ENCODE measurements around the gene ZSCAN9. TPM values are rescaled to one million over a fixed set of nuclear protein-coding genes. Genes with fewer than 3 reads are reported as not detected.

Gene ZSCAN9
- polyA plus RNA-seq, 2 donors = 4.4 to 5.5 TPM

DNA sequence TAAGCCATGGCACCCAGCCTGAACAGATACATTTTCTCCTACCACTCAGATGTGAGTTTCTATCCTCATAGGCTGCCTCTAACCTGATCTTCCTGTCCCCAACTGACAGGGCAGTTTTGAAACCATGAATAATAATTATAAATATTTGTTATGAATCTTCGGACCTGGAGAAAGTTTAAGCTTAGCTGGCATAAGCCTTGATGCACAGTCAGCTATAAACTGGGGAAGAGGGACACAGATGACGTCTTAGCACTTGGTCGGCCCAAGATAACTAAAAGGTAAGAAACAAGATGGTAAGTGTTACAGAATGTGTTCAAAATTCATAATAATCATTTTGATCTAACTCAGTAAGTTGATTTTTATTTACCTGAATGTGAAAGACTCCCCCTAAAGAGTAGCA lies 18.9 kb downstream of the ZSCAN9 start:
- Histone ChIP-seq H3K4me3 (ENCODE audit: low read depth in 1 of 2, low read length in 2 of 2) (no peak overlapping the region), H3K9me3 (ENCODE audit: control insufficient read depth in 2 of 2, insufficient read depth in 1 of 2, low read depth in 1 of 2, low read length in 1 of 2) (no peaks in the 10 kb centered on the region), H3K4me1 (ENCODE audit: control insufficient read depth in 2 of 2, insufficient read depth in 2 of 2, low read length in 1 of 2) (no peaks in the 10 kb centered on the region), H3K36me3 (ENCODE audit: control insufficient read depth in 2 of 2, insufficient read depth in 2 of 2, low read length in 1 of 2) (peaks cover 10 to 15% of the 10 kb centered on the region in 2 donors), H3K27ac (ENCODE audit: low read depth in 2 of 2, low read length in 1 of 2) (no peak overlapping the region), H3K27me3 (ENCODE audit: control insufficient read depth in 1 of 2, insufficient read depth in 2 of 2, low read length in 2 of 2) (no peaks in the 10 kb centered on the region)
- 93 to 97% methylated on average over 3 of the region's 3 CpGs for WGBS, 2 donors

DNA sequence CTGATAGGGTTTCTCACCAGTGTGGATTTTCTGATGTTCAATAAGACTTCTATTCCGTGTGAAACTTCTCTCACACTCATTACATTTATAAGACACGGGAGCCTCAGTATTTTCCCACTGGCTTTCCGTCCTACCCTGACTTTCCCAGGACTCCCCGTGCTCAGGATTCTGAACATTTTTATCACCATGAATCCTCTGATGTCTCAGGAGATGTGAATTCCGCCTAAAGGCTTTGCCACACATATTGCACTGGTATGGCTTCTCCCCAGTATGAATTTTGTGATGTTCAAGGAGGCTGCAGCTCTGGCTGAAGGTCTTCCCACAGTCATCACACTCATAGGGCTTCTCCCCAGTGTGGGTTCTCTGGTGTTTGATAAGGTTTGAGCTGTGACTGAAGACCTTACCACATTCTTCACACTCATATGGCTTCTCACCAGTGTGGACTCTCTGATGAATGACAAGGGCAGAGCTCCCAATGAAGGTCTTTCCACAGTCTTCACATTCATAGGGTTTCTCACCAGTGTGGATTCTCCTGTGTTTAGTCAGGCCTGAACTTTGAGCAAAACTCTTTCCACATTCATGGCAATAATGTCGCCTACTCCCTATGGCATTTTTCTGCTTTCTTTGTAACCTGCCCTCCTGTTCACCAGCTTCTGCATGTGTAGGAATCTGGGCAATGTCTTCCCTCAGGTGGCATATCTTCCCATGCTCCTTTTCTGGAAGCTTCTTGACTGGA lies 20.3 kb downstream of the ZSCAN9 start:
- H3K9me3 ChIP-seq (ENCODE audit: control insufficient read depth in 2 of 2, insufficient read depth in 1 of 2, low read depth in 1 of 2, low read length in 1 of 2) = no peaks in the 10 kb centered on the region
- WGBS, 2 donors = 92 to 94% methylated on average over 6 of the region's 6 CpGs
- H3K4me1 ChIP-seq (ENCODE audit: control insufficient read depth in 2 of 2, insufficient read depth in 2 of 2, low read length in 1 of 2) = no peaks in the 10 kb centered on the region
- no peak overlapping the region for H3K4me3 ChIP-seq (ENCODE audit: low read depth in 1 of 2, low read length in 2 of 2)
- H3K27ac ChIP-seq (ENCODE audit: low read depth in 2 of 2, low read length in 1 of 2) = no peak overlapping the region
- no peaks in the 10 kb centered on the region for H3K27me3 ChIP-seq (ENCODE audit: control insufficient read depth in 1 of 2, insufficient read depth in 2 of 2, low read length in 2 of 2)
- H3K36me3 ChIP-seq (ENCODE audit: control insufficient read depth in 2 of 2, insufficient read depth in 2 of 2, low read length in 1 of 2) = peaks cover 10 to 15% of the 10 kb centered on the region in 2 donors

DNA sequence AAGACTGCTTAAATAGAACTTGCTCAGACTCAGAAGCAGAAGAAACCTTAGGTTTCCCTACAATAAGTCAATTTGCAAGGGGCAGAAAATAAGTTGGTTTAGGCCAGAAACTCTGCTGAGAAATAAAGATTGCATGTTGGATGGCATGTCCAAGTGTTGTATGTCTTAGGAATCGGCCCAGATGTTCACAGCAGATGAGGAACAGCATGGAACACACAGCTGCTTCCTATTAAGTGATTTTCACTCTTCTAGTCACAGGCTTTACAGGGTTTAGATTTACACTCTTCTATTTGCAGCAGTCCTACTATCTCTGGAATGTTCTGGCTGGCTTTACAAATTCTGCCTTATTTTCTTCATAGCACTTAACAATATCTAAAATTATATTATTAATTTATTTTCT lies 23.8 kb downstream of the ZSCAN9 start:
- peaks cover 10 to 15% of the 10 kb centered on the region in 2 donors for H3K36me3 ChIP-seq (ENCODE audit: control insufficient read depth in 2 of 2, insufficient read depth in 2 of 2, low read length in 1 of 2)
- H3K9me3 ChIP-seq (ENCODE audit: control insufficient read depth in 2 of 2, insufficient read depth in 1 of 2, low read depth in 1 of 2, low read length in 1 of 2) = no peaks in the 10 kb centered on the region
- no peak overlapping the region for H3K27ac ChIP-seq (ENCODE audit: low read depth in 2 of 2, low read length in 1 of 2)
- 70% methylated on average over 1 of the region's 1 CpG for WGBS, 2 donors
- peaks cover 0 to 3% of the 10 kb centered on the region in 2 donors for H3K4me1 ChIP-seq (ENCODE audit: control insufficient read depth in 2 of 2, insufficient read depth in 2 of 2, low read length in 1 of 2)
- H3K4me3 ChIP-seq (ENCODE audit: low read depth in 1 of 2, low read length in 2 of 2) = no peak overlapping the region
- no peaks in the 10 kb centered on the region for H3K27me3 ChIP-seq (ENCODE audit: control insufficient read depth in 1 of 2, insufficient read depth in 2 of 2, low read length in 2 of 2)

DNA sequence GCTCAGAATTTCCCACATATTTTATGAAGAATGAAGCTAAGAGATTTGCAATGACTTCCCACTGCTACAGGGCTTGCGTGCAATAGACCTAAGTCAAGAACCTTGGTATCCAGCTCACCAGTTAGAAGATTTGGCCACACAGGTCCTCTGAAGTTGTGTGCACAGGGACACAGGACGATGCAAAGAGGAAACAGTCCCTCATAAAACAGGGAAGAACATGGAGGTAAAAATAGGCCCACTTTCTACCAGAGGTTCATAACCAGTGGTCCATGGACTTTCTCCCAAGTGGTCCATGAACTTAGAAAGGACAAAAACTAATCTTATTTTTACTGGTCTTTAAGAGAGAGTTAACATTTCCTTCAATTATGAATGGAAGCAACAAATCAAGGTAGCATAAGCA lies 25.7 kb downstream of the ZSCAN9 start:
- Histone ChIP-seq H3K4me3 (ENCODE audit: low read depth in 1 of 2, low read length in 2 of 2) (peak overlapping the region in 1 of 2 donors; percentile 88), H3K36me3 (ENCODE audit: control insufficient read depth in 2 of 2, insufficient read depth in 2 of 2, low read length in 1 of 2) (peaks cover 10% of the 10 kb centered on the region in 2 donors)
- 84 to 88% methylated on average over 2 of the region's 2 CpGs for WGBS, 2 donors

DNA sequence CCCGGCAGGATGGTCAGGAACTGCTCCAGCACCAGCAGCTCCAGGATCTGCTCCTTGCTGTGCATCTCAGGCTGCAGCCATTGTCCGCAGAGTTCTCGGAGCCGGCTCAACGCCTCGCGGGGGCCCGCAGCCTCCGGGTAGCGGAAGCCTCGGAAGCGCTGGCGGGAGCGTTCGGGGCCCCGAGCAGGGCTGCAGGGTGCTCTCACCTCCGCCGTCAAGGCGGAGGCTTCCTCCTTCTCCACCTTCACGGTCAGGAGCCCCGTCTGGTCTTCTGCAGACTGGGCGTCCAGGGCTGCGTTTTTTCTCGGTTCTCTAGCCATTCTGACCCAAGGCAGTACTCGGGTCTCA lies 26.6 kb downstream of the ZSCAN9 start:
- peaks cover 3 to 10% of the 10 kb centered on the region in 2 donors for H3K36me3 ChIP-seq (ENCODE audit: control insufficient read depth in 2 of 2, insufficient read depth in 2 of 2, low read length in 1 of 2)
- H3K4me3 ChIP-seq (ENCODE audit: low read depth in 1 of 2, low read length in 2 of 2) = peak overlapping the region; percentile 60 to 88
- H3K27me3 ChIP-seq (ENCODE audit: control insufficient read depth in 1 of 2, insufficient read depth in 2 of 2, low read length in 2 of 2) = no peaks in the 10 kb centered on the region
- H3K4me1 ChIP-seq (ENCODE audit: control insufficient read depth in 2 of 2, insufficient read depth in 2 of 2, low read length in 1 of 2) = peaks cover 0 to 3% of the 10 kb centered on the region in 2 donors
- H3K27ac ChIP-seq (ENCODE audit: low read depth in 2 of 2, low read length in 1 of 2) = no peak overlapping the region
- no peaks in the 10 kb centered on the region for H3K9me3 ChIP-seq (ENCODE audit: control insufficient read depth in 2 of 2, insufficient read depth in 1 of 2, low read depth in 1 of 2, low read length in 1 of 2)
- 0 to 1% methylated on average over 23 to 25 of the region's 25 CpGs for WGBS, 2 donors

More for the DNA sequence above, 25.7 kb downstream of the ZSCAN9 start:
- H3K4me1 ChIP-seq (ENCODE audit: control insufficient read depth in 2 of 2, insufficient read depth in 2 of 2, low read length in 1 of 2) = peaks cover 0 to 3% of the 10 kb centered on the region in 2 donors
- no peak overlapping the region for H3K27ac ChIP-seq (ENCODE audit: low read depth in 2 of 2, low read length in 1 of 2)
- H3K27me3 ChIP-seq (ENCODE audit: control insufficient read depth in 1 of 2, insufficient read depth in 2 of 2, low read length in 2 of 2) = no peaks in the 10 kb centered on the region
- H3K9me3 ChIP-seq (ENCODE audit: control insufficient read depth in 2 of 2, insufficient read depth in 1 of 2, low read depth in 1 of 2, low read length in 1 of 2) = no peaks in the 10 kb centered on the region

- Histone ChIP-seq H3K4me3 (ENCODE audit: low read depth in 1 of 2, low read length in 2 of 2) (peak within 1 kb of the TSS; percentile 60 to 88), H3K9me3 (ENCODE audit: control insufficient read depth in 2 of 2, insufficient read depth in 1 of 2, low read depth in 1 of 2, low read length in 1 of 2) (no peaks in the 10 kb centered on the region), H3K4me1 (ENCODE audit: control insufficient read depth in 2 of 2, insufficient read depth in 2 of 2, low read length in 1 of 2) (peaks cover 0 to 3% of the 10 kb centered on the region in 2 donors), H3K36me3 (ENCODE audit: control insufficient read depth in 2 of 2, insufficient read depth in 2 of 2, low read length in 1 of 2) (peaks cover 0 to 10% of the 10 kb centered on the region in 2 donors), H3K27ac (ENCODE audit: low read depth in 2 of 2, low read length in 1 of 2) (peak within 1 kb of the TSS in 1 of 2 donors; percentile 51), H3K27me3 (ENCODE audit: control insufficient read depth in 1 of 2, insufficient read depth in 2 of 2, low read length in 2 of 2) (no peaks in the 10 kb centered on the region)
- 7 to 8% methylated on average over 14 of the region's 14 CpGs for WGBS, 2 donors
Observed at GRCh38 chr6:28252009-28252975, 27.2 kb downstream of the ZSCAN9 start, which contains the start of gene ZKSCAN4. TSS of gene ZKSCAN4 (minus strand) at chr6:28252269. CDS start at chr6:28251980, 289 bp downstream.

DNA sequence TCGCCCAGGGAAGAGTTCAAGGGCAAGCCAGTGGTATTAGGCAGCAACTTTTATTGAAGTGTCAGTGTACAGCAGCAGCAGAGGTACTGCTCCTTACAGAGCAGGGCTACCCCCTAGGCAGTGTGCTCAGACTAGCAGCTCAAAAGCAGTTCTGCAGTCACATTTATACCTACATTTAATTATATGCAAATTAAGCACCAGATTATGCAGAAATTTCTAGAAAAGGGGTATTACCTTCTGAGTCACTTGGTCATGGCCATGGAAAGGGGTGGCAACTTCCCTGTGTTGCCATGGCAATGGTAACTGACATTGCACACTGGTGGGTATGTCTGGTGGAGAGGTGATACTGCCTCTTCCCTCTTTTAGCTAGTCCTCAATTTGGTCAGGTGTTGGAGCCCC lies 29.0 kb downstream of the ZSCAN9 start:
- Histone ChIP-seq H3K4me1 (ENCODE audit: control insufficient read depth in 2 of 2, insufficient read depth in 2 of 2, low read length in 1 of 2) (peaks cover 0 to 5% of the 10 kb centered on the region in 2 donors), H3K27ac (ENCODE audit: low read depth in 2 of 2, low read length in 1 of 2) (no peak overlapping the region), H3K4me3 (ENCODE audit: low read depth in 1 of 2, low read length in 2 of 2) (no peak overlapping the region), H3K27me3 (ENCODE audit: control insufficient read depth in 1 of 2, insufficient read depth in 2 of 2, low read length in 2 of 2) (no peaks in the 10 kb centered on the region), H3K9me3 (ENCODE audit: control insufficient read depth in 2 of 2, insufficient read depth in 1 of 2, low read depth in 1 of 2, low read length in 1 of 2) (peaks cover 0 to 1% of the 10 kb centered on the region in 2 donors), H3K36me3 (ENCODE audit: control insufficient read depth in 2 of 2, insufficient read depth in 2 of 2, low read length in 1 of 2) (no peaks in the 10 kb centered on the region)
- 74 to 85% methylated on average over 1 of the region's 1 CpG for WGBS, 2 donors

DNA sequence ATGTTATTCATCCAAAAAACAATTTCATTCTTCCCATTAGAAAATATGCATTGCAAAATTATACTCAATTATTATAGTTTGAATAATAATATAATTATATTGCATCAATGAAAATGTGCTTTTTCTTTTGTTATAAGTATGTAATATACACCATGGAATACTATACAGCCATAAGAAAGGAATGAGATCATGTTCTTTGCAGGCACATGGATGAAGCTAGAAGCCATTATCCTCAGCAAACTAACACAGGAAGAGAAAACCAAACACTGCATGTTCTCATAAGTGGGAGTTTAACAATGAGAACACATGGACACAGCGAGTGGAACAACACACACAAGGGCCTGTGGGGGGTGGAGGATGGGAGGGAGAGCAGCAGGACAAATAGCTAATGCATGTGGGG lies 32.0 kb downstream of the ZSCAN9 start:
- WGBS, 2 donors = 0 to 5% methylated on average over 1 of the region's 1 CpG
- Histone ChIP-seq H3K9me3 (ENCODE audit: control insufficient read depth in 2 of 2, insufficient read depth in 1 of 2, low read depth in 1 of 2, low read length in 1 of 2) (peaks cover 0 to 13% of the 10 kb centered on the region in 2 donors), H3K27ac (ENCODE audit: low read depth in 2 of 2, low read length in 1 of 2) (no peak overlapping the region), H3K27me3 (ENCODE audit: control insufficient read depth in 1 of 2, insufficient read depth in 2 of 2, low read length in 2 of 2) (no peaks in the 10 kb centered on the region), H3K4me3 (ENCODE audit: low read depth in 1 of 2, low read length in 2 of 2) (no peak overlapping the region), H3K36me3 (ENCODE audit: control insufficient read depth in 2 of 2, insufficient read depth in 2 of 2, low read length in 1 of 2) (no peaks in the 10 kb centered on the region), H3K4me1 (ENCODE audit: control insufficient read depth in 2 of 2, insufficient read depth in 2 of 2, low read length in 1 of 2) (peaks cover 0 to 8% of the 10 kb centered on the region in 2 donors)

GRCh38 chr6:28258877-28259777 lies 34.1 kb downstream of the ZSCAN9 start, which contains the start of gene NKAPL:
TSS of gene NKAPL (plus strand) at chr6:28259297. CDS start at chr6:28259372, 75 bp downstream.
- 35 to 39% methylated on average over 58 of the region's 58 CpGs for WGBS, 2 donors
- Histone ChIP-seq H3K27ac (ENCODE audit: low read depth in 2 of 2, low read length in 1 of 2) (no peak within 1 kb of the TSS), H3K36me3 (ENCODE audit: control insufficient read depth in 2 of 2, insufficient read depth in 2 of 2, low read length in 1 of 2) (no peaks in the 10 kb centered on the region), H3K27me3 (ENCODE audit: control insufficient read depth in 1 of 2, insufficient read depth in 2 of 2, low read length in 2 of 2) (no peaks in the 10 kb centered on the region), H3K4me3 (ENCODE audit: low read depth in 1 of 2, low read length in 2 of 2) (peak within 1 kb of the TSS; percentile 39 to 56), H3K4me1 (ENCODE audit: control insufficient read depth in 2 of 2, insufficient read depth in 2 of 2, low read length in 1 of 2) (peaks cover 0 to 5% of the 10 kb centered on the region in 2 donors), H3K9me3 (ENCODE audit: control insufficient read depth in 2 of 2, insufficient read depth in 1 of 2, low read depth in 1 of 2, low read length in 1 of 2) (peaks cover 0 to 13% of the 10 kb centered on the region in 2 donors)

Data from esophagus (tissue), 2 donors.